ENCODE data around the gene JOSD2. TPM values are rescaled to one million over a fixed set of nuclear protein-coding genes. Genes with fewer than 3 reads are reported as not detected.

JOSD2 gene
- total and polyA plus RNA-seq, 2 donors (not counting 1 experiment from before 2014, with no cell fraction given) = 25.0 to 32.8 TPM

DNA sequence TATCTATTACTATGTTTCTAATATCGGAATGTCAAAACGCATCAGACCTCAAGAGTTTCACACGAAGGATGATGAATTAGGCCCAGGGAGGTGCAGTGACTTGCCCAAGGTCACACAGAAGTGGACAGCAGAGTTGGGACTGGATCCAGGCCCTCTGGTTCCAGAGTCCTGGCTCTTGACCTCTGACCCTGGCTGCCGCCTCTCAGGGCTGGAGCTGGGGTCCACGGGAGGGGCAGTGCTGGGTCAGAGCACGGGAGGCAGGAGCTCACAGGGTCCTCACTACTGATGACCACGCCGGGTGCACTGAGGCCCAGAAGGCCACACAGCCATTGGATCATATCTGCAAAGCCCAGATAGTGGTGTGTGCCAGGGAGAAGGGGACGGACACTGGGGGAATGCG is 11.9 kb upstream of the JOSD2 start:
- H3K4me1 Mint-ChIP-seq = no peaks in the 10 kb centered on the region
- H3K9ac ChIP-seq (ENCODE audit: low read length) = no peak overlapping the region
- H3K27me3 Mint-ChIP-seq = no peaks in the 10 kb centered on the region
- TF ChIP-seq, protein P1, sequence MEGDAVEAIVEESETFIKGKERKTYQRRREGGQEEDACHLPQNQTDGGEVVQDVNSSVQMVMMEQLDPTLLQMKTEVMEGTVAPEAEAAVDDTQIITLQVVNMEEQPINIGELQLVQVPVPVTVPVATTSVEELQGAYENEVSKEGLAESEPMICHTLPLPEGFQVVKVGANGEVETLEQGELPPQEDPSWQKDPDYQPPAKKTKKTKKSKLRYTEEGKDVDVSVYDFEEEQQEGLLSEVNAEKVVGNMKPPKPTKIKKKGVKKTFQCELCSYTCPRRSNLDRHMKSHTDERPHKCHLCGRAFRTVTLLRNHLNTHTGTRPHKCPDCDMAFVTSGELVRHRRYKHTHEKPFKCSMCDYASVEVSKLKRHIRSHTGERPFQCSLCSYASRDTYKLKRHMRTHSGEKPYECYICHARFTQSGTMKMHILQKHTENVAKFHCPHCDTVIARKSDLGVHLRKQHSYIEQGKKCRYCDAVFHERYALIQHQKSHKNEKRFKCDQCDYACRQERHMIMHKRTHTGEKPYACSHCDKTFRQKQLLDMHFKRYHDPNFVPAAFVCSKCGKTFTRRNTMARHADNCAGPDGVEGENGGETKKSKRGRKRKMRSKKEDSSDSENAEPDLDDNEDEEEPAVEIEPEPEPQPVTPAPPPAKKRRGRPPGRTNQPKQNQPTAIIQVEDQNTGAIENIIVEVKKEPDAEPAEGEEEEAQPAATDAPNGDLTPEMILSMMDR (IDR thresholded peaks at IDR 0.05) = no peak
- TF ChIP-seq EZH2 (IDR thresholded peaks at IDR 0.05; ENCODE audit: borderline replicate concordance, insufficient read depth, low read depth, low read length, poor library complexity, severe bottlenecking) = no peak
- POLR2A ChIA-PET = no interaction called here
- H3K9me3 ChIP-seq (ENCODE audit: control extremely low read depth in 1 of 3, control insufficient read depth in 2 of 3, insufficient read depth in 1 of 3, low read length in 2 of 3) = peaks cover 0 to 7% (median 0%) of the 10 kb centered on the region in 3 donors
- no peaks in the 10 kb centered on the region for H3K9me3 Mint-ChIP-seq (ENCODE audit: insufficient read depth)
- no peaks in the 10 kb centered on the region for H3K79me2 ChIP-seq (ENCODE audit: control insufficient read depth, insufficient read depth, low read length)
- ATAC-seq (ENCODE audit: low read depth) (no peak), DNase-seq (no peak)
- H3K27ac Mint-ChIP-seq = no peak overlapping the region
- H4K20me1 ChIP-seq (ENCODE audit: control insufficient read depth, insufficient read depth, low read length, poor library complexity, severe bottlenecking) = no peaks in the 10 kb centered on the region
- no peak overlapping the region for H3K27ac ChIP-seq (ENCODE audit: low read length in 2 of 2)
- no peaks in the 10 kb centered on the region for H3K36me3 ChIP-seq (replicated peaks in 1 of 2; ENCODE audit: control extremely low read depth in 1 of 2, control insufficient read depth in 1 of 2, extremely low read depth in 1 of 2, insufficient read depth in 2 of 2, low read length in 1 of 2)
- no peak overlapping the region for H3K4me3 ChIP-seq (ENCODE audit: control extremely low read depth in 1 of 5, extremely low read depth in 1 of 5, insufficient read depth in 1 of 5, low read depth in 2 of 5, low read length in 4 of 5)
- intact Hi-C loops (cut with micrococcal nuclease) = no loop called here
- peaks cover 0 to 3% (median 0%) of the 10 kb centered on the region in 4 experiments for H3K27me3 ChIP-seq (replicated peaks in 1 of 4; ENCODE audit: control extremely low read depth in 1 of 4, control insufficient read depth in 3 of 4, insufficient read depth in 4 of 4, low read length in 3 of 4)
- no peak overlapping the region for H3K4me2 ChIP-seq (replicated peaks; ENCODE audit: low read depth, low read length, poor library complexity, severe bottlenecking)
- no peak overlapping the region for H2AFZ ChIP-seq (ENCODE audit: insufficient read depth, low read depth, low read length, poor library complexity, severe bottlenecking)
- H3K4me1 ChIP-seq (ENCODE audit: control insufficient read depth in 2 of 2, insufficient read depth in 2 of 2, low read length in 2 of 2) = no peaks in the 10 kb centered on the region
- WGBS (ENCODE audit: insufficient coverage) = 90% methylated on average over 10 of the region's 10 CpGs
- H3K4me3 Mint-ChIP-seq = no peak overlapping the region
- CTCF ChIA-PET = interaction anchor here (0.6 to 1.5 kb wide), 3 partner anchors 11 to 589 kb away, joined by 3 to 7 read pairs (median 5); no protein-coding TSS in a partner anchor

DNA sequence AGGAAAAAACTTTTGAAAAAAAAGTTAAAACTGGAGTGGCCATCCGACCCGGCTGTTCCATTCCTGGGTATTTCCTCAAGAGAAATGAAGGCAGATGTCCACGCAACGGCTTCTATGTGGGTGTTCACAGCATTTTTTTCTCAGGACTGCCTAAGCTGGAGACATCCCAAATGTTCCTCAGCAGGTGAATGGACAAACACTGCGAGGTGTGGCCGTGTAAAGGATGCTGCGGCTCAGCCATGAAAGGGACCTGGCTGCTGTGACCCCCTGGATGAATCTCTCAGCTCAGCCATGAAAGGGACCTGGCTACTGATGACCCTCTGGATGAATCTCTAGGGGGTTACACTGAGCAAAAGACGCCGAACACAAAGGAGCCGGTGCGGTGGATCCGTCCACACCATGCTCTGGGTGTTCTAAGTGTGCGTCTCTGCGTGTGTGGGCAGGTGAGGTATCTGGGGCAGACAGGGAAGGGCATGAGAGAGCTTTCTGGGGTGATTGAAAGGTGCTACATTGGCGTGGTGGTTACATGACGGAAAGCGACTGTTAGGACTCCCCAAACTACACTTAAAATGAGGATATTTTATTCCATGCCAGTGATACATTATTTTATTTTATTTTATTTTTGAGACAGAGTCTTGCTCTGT is 10.0 kb upstream of the JOSD2 start:
- DNase-seq (no peak), ATAC-seq (ENCODE audit: low read depth) (no peak)
- Mint-ChIP-seq H3K27ac (no peak overlapping the region), H3K27me3 (no peaks in the 10 kb centered on the region), H3K9me3 (ENCODE audit: insufficient read depth) (no peaks in the 10 kb centered on the region), H3K4me3 (no peak overlapping the region), H3K4me1 (no peaks in the 10 kb centered on the region)
- Histone ChIP-seq H3K4me3 (ENCODE audit: control extremely low read depth in 1 of 5, extremely low read depth in 1 of 5, insufficient read depth in 1 of 5, low read depth in 2 of 5, low read length in 4 of 5) (no peak overlapping the region), H3K9me3 (ENCODE audit: control extremely low read depth in 1 of 3, control insufficient read depth in 2 of 3, insufficient read depth in 1 of 3, low read length in 2 of 3) (peaks cover 0 to 7% (median 0%) of the 10 kb centered on the region in 3 donors), H3K4me1 (ENCODE audit: control insufficient read depth in 2 of 2, insufficient read depth in 2 of 2, low read length in 2 of 2) (no peaks in the 10 kb centered on the region), H3K4me2 (replicated peaks; ENCODE audit: low read depth, low read length, poor library complexity, severe bottlenecking) (no peak overlapping the region), H3K9ac (ENCODE audit: low read length) (no peak overlapping the region), H3K27ac (ENCODE audit: low read length in 2 of 2) (no peak overlapping the region), H3K36me3 (replicated peaks in 1 of 2; ENCODE audit: control extremely low read depth in 1 of 2, control insufficient read depth in 1 of 2, extremely low read depth in 1 of 2, insufficient read depth in 2 of 2, low read length in 1 of 2) (no peaks in the 10 kb centered on the region), H3K79me2 (ENCODE audit: control insufficient read depth, insufficient read depth, low read length) (no peaks in the 10 kb centered on the region), H2AFZ (ENCODE audit: insufficient read depth, low read depth, low read length, poor library complexity, severe bottlenecking) (no peak overlapping the region), H3K27me3 (replicated peaks in 1 of 4; ENCODE audit: control extremely low read depth in 1 of 4, control insufficient read depth in 3 of 4, insufficient read depth in 4 of 4, low read length in 3 of 4) (peaks cover 0 to 3% (median 0%) of the 10 kb centered on the region in 4 experiments), H4K20me1 (ENCODE audit: control insufficient read depth, insufficient read depth, low read length, poor library complexity, severe bottlenecking) (no peaks in the 10 kb centered on the region)
- ChIA-PET CTCF (no interaction called here), POLR2A (no interaction called here)
- intact Hi-C loops (cut with micrococcal nuclease) = no loop called here
- TF ChIP-seq, protein P1 (IDR thresholded peaks at IDR 0.05) = no peak
- no peak for TF ChIP-seq EZH2 (IDR thresholded peaks at IDR 0.05; ENCODE audit: borderline replicate concordance, insufficient read depth, low read depth, low read length, poor library complexity, severe bottlenecking)
- WGBS (ENCODE audit: insufficient coverage) = 92% methylated on average over 12 of the region's 17 CpGs
